Measurements from ENCODE around the gene BTBD9.

DNA sequence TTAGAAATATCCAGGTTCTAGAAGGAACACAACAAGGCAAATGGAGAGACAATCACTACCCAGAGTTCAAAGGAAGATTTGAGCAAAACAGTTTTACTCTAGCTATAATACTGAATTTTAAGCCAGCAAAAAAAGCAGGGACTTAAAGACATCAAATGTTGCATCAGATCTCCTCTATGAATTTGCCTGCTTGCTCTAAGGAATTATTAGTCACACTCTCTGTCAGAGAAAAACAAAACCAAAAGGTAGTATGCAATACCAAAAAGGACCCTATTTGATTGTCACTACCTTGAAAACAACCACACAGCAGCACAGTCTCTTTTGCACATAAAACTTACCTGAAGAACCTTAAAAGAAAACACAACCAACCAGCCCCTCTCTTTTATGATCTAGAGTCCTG lies 46.3 kb downstream of the BTBD9 start:
- TF ChIP-seq, protein P1, sequence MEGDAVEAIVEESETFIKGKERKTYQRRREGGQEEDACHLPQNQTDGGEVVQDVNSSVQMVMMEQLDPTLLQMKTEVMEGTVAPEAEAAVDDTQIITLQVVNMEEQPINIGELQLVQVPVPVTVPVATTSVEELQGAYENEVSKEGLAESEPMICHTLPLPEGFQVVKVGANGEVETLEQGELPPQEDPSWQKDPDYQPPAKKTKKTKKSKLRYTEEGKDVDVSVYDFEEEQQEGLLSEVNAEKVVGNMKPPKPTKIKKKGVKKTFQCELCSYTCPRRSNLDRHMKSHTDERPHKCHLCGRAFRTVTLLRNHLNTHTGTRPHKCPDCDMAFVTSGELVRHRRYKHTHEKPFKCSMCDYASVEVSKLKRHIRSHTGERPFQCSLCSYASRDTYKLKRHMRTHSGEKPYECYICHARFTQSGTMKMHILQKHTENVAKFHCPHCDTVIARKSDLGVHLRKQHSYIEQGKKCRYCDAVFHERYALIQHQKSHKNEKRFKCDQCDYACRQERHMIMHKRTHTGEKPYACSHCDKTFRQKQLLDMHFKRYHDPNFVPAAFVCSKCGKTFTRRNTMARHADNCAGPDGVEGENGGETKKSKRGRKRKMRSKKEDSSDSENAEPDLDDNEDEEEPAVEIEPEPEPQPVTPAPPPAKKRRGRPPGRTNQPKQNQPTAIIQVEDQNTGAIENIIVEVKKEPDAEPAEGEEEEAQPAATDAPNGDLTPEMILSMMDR (IDR thresholded peaks at IDR 0.05; ENCODE audit: insufficient read depth, low read depth, low read length) = no peak
- TF ChIP-seq EZH2 (IDR thresholded peaks at IDR 0.05; ENCODE audit: insufficient read depth, low read length) = no peak
